Measurements from ENCODE around the gene GATAD2A. TPM values are rescaled to one million over a fixed set of nuclear protein-coding genes. Genes with fewer than 3 reads are reported as not detected.

The GATAD2A gene
- total and polyA plus RNA-seq, 2 of the 13 experiments (the other 11 are each of a cell fraction or from before 2014, with no cell fraction given): 16.8 to 28.6 TPM

- peaks cover 29% of the 10 kb centered on the region; the same call in 1 of the 2 replicates for H4K20me1 ChIP-seq (ENCODE audit: insufficient read depth, low read length)
Observed at GRCh38 chr19:19466201-19466600, 60.7 kb downstream of the GATAD2A start.

More at GRCh38 chr19:19466201-19466600, 60.7 kb downstream of the GATAD2A start:
- H3K4me1 ChIP-seq (ENCODE audit: insufficient read depth, low read length): peaks cover 24% of the 10 kb centered on the region
- WGBS (ENCODE audit: low lambda C conversion rate): 94% methylated on average over 6 of the region's 6 CpGs
- no peak overlapping the region for H3K4me3 ChIP-seq (replicated peaks in 1 of 3; ENCODE audit: insufficient read depth in 1 of 3, low read depth in 2 of 3, low read length in 3 of 3)
- no peak overlapping the region for H3K9ac ChIP-seq (ENCODE audit: insufficient read depth, low read depth, low read length)
- H3K27ac ChIP-seq (ENCODE audit: extremely low read length, insufficient read depth, low read length): no peak overlapping the region
- peaks cover 27 to 49% of the 10 kb centered on the region in 2 experiments for H3K36me3 ChIP-seq (replicated peaks in 1 of 2; ENCODE audit: control insufficient read depth in 1 of 2, insufficient read depth in 2 of 2, low read length in 2 of 2)
- H3K79me2 ChIP-seq (ENCODE audit: insufficient read depth, low read length): peaks cover 44% of the 10 kb centered on the region
- FAIRE-seq: no peak
- peaks cover 15% of the 10 kb centered on the region for H3K9me3 ChIP-seq (ENCODE audit: low read length)
- no peak for TF ChIP-seq HNRNPLL (IDR thresholded peaks at IDR 0.05; ENCODE audit: low read depth, low read length, poor library complexity, severe bottlenecking)
- TF ChIP-seq TAF1 (CRISPR knock-in tag; IDR thresholded peaks at IDR 0.05): no peak
- no peak for TF ChIP-seq CHD2 (IDR thresholded peaks at IDR 0.05; ENCODE audit: low read depth, low read length)
- TF ChIP-seq ETV5 (CRISPR knock-in tag; IDR thresholded peaks at IDR 0.05; ENCODE audit: borderline replicate concordance): no peak
- no peak for TF ChIP-seq MATR3 (CRISPR knock-in tag; IDR thresholded peaks at IDR 0.05)
- TF ChIP-seq NRL (CRISPR knock-in tag; IDR thresholded peaks at IDR 0.05; ENCODE audit: borderline replicate concordance): no peak
- TF ChIP-seq ZNF7 (CRISPR knock-in tag; IDR thresholded peaks at IDR 0.05): no peak
- TF ChIP-seq ZFP1 (CRISPR knock-in tag; IDR thresholded peaks at IDR 0.05): no peak
- TF ChIP-seq HOXA9 (CRISPR knock-in tag; IDR thresholded peaks at IDR 0.05; ENCODE audit: borderline replicate concordance): no peak
- no peak for TF ChIP-seq ZHX1 (CRISPR knock-in tag; IDR thresholded peaks at IDR 0.05; ENCODE audit: low read depth)
- no peak for TF ChIP-seq HNRNPH1 (optimal IDR thresholded peaks at IDR 0.05; ENCODE audit: low read depth, low read length)
- TF ChIP-seq ZNF101 (CRISPR knock-in tag; IDR thresholded peaks at IDR 0.05; ENCODE audit: borderline replicate concordance, low read depth): no peak
- TF ChIP-seq ZNF274 (CRISPR knock-in tag; IDR thresholded peaks at IDR 0.05): no peak
- no peak for DNase-seq (ENCODE audit: low spot score)
- BruUV-seq (replicated peaks): no TSS peak
- in situ Hi-C loops (cut with HindIII; ENCODE audit: extremely low pct_ligation_motif_present, low pct_unique_long_range_greater_than_20kb): no loop called here
- H2AFZ ChIP-seq (ENCODE audit: low read length): no peak overlapping the region
- ChIA-PET CTCF (ENCODE audit: low intra/inter-chr PET ratio, low total read pairs) (no interaction called here), POLR2A (no interaction called here)
- intact Hi-C loops (cut with micrococcal nuclease; ENCODE audit: unreplicated experiment): no loop called here
- H3K4me2 ChIP-seq (ENCODE audit: low read depth, low read length): no peak overlapping the region
- no peaks in the 10 kb centered on the region for H3K27me3 ChIP-seq (ENCODE audit: control insufficient read depth in 1 of 2, insufficient read depth in 2 of 2, low read length in 2 of 2)
- no peak for ATAC-seq
